HepG2 (cell line): ENCODE data around the gene SBK3. TPM values are rescaled to one million over a fixed set of nuclear protein-coding genes. Genes with fewer than 3 reads are reported as not detected.

Experiments
- CCAR2 ChIP-seq: fragments of 200-400 bp; formaldehyde crosslinking; optimal IDR thresholded peaks from 2 replicates; pipeline ENCODE3; 2018; ENCODE audit warnings: low read depth, mild to moderate bottlenecking, low read length, moderate library complexity
- CENPT ChIP-seq: sonication (generic); formaldehyde crosslinking; IDR thresholded peaks from 2 replicates; pipeline ENCODE4 v1.8.0; 2022; ENCODE audit warnings: low read depth, mild to moderate bottlenecking, moderate library complexity, missing genetic modification reagents
- GABPA ChIP-seq, 2 experiments: IDR thresholded peaks; 2 replicates each; pipeline ENCODE4 v1.6.1; 2011 to 2016; ENCODE audit warnings: low read depth in 2 of 2, low read length in 1 of 2, missing biosample characterization in 1 of 2, missing genetic modification characterization in 1 of 2
- GATA4 ChIP-seq: sonication (generic); IDR thresholded peaks from 2 replicates; pipeline ENCODE4 v1.6.1; 2016; ENCODE audit warnings: antibody characterized with exemption, low read depth, borderline replicate concordance
- HNRNPLL ChIP-seq: fragments of 200-400 bp; formaldehyde crosslinking; IDR thresholded peaks from 2 replicates; pipeline ENCODE4 v1.6.1; 2017; ENCODE audit warnings: mild to moderate bottlenecking, low read depth, low read length; ENCODE audit not compliant: poor library complexity, severe bottlenecking
- KDM6A ChIP-seq: IDR thresholded peaks from 2 replicates; pipeline ENCODE4 v1.6.1; 2016; ENCODE audit warnings: low read depth
- MAF1 ChIP-seq: sonication (generic); formaldehyde crosslinking; IDR thresholded peaks from 2 replicates; pipeline ENCODE4 v1.5.0; 2020; ENCODE audit warnings: missing genetic modification reagents, borderline replicate concordance
- POLR2A ChIP-seq, 2 experiments: IDR thresholded peaks; 2 replicates each; pipeline ENCODE4 v1.6.1; 2011; ENCODE audit warnings: low read depth in 2 of 2, low read length in 2 of 2, mild to moderate bottlenecking in 1 of 2, moderate library complexity in 1 of 2; ENCODE audit not compliant: insufficient read depth in 1 of 2
- SATB2 ChIP-seq: sonication (generic); formaldehyde crosslinking; IDR thresholded peaks from 2 replicates; pipeline ENCODE4 v1.5.0; 2020; ENCODE audit warnings: missing genetic modification reagents
- SUZ12 ChIP-seq: fragments of 150-350 bp; IDR thresholded peaks from 2 replicates; pipeline ENCODE4 v1.6.1; 2014; ENCODE audit warnings: low read depth, low read length
- TBX3 ChIP-seq: fragments of 450-650 bp; IDR thresholded peaks from 2 replicates; pipeline ENCODE4 v1.6.1; 2017; ENCODE audit warnings: antibody characterized with exemption, mild to moderate bottlenecking, inconsistent platforms, borderline replicate concordance
- YEATS4 ChIP-seq: sonication (generic); formaldehyde crosslinking; IDR thresholded peaks from 2 replicates; pipeline ENCODE4 v1.4.0; 2020; ENCODE audit warnings: missing genetic modification reagents, borderline replicate concordance
- ZC3H13 ChIP-seq: sonication (generic); formaldehyde crosslinking; IDR thresholded peaks from 2 replicates; pipeline ENCODE4 v1.8.1; 2023; ENCODE audit warnings: mild to moderate bottlenecking, missing genetic modification reagents, moderate library complexity
- ZFYVE20 ChIP-seq: sonication (generic); formaldehyde crosslinking; IDR thresholded peaks from 2 replicates; pipeline ENCODE4 v1.8.0; 2023; ENCODE audit warnings: low read depth, mild to moderate bottlenecking, moderate library complexity, missing genetic modification reagents, borderline replicate concordance
- ZNF562 ChIP-seq: sonication (generic); formaldehyde crosslinking; IDR thresholded peaks from 2 replicates; pipeline ENCODE4 v1.8.0; 2022; ENCODE audit warnings: missing genetic modification reagents, borderline replicate concordance
- ZNF614 ChIP-seq: IDR thresholded peaks from 2 replicates; pipeline ENCODE4 v1.6.1; 2018; ENCODE audit warnings: missing biosample characterization, missing genetic modification reagents, inconsistent platforms, borderline replicate concordance
- ZNF619 ChIP-seq: sonication (generic); formaldehyde crosslinking; IDR thresholded peaks from 2 replicates; pipeline ENCODE4 v1.4.0; 2020; ENCODE audit warnings: mild to moderate bottlenecking, missing genetic modification reagents
- ZNF629 ChIP-seq: sonication (generic); formaldehyde crosslinking; conservative IDR thresholded peaks from 2 replicates; pipeline ENCODE4 v1.5.0; 2020; ENCODE audit warnings: missing genetic modification reagents
- ZNF678 ChIP-seq: sonication (generic); formaldehyde crosslinking; IDR thresholded peaks from 2 replicates; pipeline ENCODE4 v1.4.0; 2020; ENCODE audit warnings: mild to moderate bottlenecking, missing genetic modification reagents
- ZNF780A ChIP-seq: sonication (generic); formaldehyde crosslinking; IDR thresholded peaks from 2 replicates; pipeline ENCODE4 v1.8.0; 2022; ENCODE audit warnings: mild to moderate bottlenecking, missing genetic modification reagents, moderate library complexity
- polyA plus RNA-seq, 8 experiments: library from polyadenylated mRNA; depleted of rRNA in 3 of 8; stranded (reverse) in 7 of 8; unstranded in 1 of 8; fragments of >200 nt; fragmentation: Illumina TruSeq in 4 of 8; extraction: Trizol in 4 of 8; gene quantifications; 2 replicates each; pipeline versions ENCODE4 v1.2.1 to v1.2.3, GENCODE V29; 2011 to 2016; ENCODE audit warnings: low read depth in 4 of 8, missing spikeins in 1 of 8, mixed read lengths in 1 of 8; ENCODE audit not compliant: insufficient read depth in 1 of 8
- total RNA-seq, 5 experiments: library from RNA; depleted of rRNA; stranded (reverse); fragments of >200 nt; fragmentation: Illumina TruSeq; extraction: Trizol; gene quantifications; 2 replicates each; pipeline ENCODE4 v1.2.3, GENCODE V29; 2016; ENCODE audit warnings: low read depth in 1 of 5
- TF ChIP-seq, protein P1 (sequence below): sonication (generic); formaldehyde crosslinking; IDR thresholded peaks from 2 replicates; pipeline ENCODE4 v1.4.0; 2020; ENCODE audit warnings: missing genetic modification reagents
- TF ChIP-seq, protein P2 (sequence below): sonication (generic); formaldehyde crosslinking; IDR thresholded peaks from 2 replicates; pipeline ENCODE4 v1.5.1; 2020; ENCODE audit warnings: missing genetic modification reagents, mild to moderate bottlenecking, borderline replicate concordance
- TF ChIP-seq, protein P3 (sequence below): IDR thresholded peaks from 2 replicates; pipeline ENCODE4 v1.6.1; 2018; ENCODE audit warnings: missing genetic modification reagents
- TF ChIP-seq, protein P4 (sequence below): IDR thresholded peaks from 2 replicates; pipeline ENCODE4 v1.6.1; 2018; ENCODE audit warnings: missing genetic modification reagents, mild to moderate bottlenecking, missing compliant biosample characterization

SBK3 gene
- total and polyA plus RNA-seq, 2 of the 13 experiments (the other 11 are each of a cell fraction or from before 2014, with no cell fraction given) = 0.66 to 0.77 TPM

DNA sequence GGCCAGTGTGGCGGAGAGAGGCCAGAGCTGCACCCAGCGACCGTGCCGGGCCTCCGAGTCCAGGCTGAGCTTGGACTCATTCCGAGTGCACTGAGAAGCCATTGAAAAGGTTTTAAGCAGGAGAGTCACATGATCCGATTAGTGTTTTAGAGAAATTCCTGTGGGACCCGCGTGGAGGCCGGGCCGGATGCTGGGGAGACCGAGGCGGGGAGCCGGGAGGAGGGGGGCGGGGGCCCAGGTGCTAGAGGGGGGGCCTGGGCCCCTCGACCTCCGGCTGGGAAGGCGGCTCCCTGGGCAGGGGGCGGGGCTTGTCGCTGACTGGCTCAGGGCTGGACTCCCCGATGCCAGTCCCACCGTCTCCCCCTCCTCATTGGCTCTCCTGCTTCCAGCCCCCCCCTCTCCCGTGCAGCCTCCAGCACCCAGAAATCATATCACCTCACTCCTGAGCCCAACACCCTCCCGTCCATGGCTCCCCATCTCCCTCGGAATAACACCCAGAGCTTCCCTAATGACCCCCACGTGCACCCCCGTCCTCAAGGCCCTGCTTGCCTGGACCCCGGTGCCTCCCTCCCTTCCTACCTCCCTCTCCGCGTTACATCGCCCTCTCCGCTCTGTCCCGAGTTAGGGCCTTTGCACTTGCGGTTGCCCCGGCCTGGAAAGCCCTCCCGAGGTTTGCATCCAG, 40.5 kb upstream of the SBK3 start (continued):
- TF ChIP-seq, protein P1, sequence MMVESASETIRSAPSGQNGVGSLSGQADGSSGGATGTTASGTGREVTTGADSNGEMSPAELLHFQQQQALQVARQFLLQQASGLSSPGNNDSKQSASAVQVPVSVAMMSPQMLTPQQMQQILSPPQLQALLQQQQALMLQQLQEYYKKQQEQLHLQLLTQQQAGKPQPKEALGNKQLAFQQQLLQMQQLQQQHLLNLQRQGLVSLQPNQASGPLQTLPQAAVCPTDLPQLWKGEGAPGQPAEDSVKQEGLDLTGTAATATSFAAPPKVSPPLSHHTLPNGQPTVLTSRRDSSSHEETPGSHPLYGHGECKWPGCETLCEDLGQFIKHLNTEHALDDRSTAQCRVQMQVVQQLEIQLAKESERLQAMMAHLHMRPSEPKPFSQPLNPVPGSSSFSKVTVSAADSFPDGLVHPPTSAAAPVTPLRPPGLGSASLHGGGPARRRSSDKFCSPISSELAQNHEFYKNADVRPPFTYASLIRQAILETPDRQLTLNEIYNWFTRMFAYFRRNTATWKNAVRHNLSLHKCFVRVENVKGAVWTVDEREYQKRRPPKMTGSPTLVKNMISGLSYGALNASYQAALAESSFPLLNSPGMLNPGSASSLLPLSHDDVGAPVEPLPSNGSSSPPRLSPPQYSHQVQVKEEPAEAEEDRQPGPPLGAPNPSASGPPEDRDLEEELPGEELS = 0 out of 2 replicates have a peak, but pooled peaks have one; percentile 12
- no peak for TF ChIP-seq KDM6A (CRISPR knock-in tag)
- no peak for TF ChIP-seq ZFYVE20 (CRISPR knock-in tag)
- TF ChIP-seq GATA4 = no peak
- no peak for TF ChIP-seq TBX3
- TF ChIP-seq ZNF619 = no peak
- TF ChIP-seq HNRNPLL = peak; percentile 33
- no peak for TF ChIP-seq MAF1 (CRISPR knock-in tag)
- TF ChIP-seq ZNF780A (CRISPR knock-in tag) = no peak
- TF ChIP-seq, protein P2, sequence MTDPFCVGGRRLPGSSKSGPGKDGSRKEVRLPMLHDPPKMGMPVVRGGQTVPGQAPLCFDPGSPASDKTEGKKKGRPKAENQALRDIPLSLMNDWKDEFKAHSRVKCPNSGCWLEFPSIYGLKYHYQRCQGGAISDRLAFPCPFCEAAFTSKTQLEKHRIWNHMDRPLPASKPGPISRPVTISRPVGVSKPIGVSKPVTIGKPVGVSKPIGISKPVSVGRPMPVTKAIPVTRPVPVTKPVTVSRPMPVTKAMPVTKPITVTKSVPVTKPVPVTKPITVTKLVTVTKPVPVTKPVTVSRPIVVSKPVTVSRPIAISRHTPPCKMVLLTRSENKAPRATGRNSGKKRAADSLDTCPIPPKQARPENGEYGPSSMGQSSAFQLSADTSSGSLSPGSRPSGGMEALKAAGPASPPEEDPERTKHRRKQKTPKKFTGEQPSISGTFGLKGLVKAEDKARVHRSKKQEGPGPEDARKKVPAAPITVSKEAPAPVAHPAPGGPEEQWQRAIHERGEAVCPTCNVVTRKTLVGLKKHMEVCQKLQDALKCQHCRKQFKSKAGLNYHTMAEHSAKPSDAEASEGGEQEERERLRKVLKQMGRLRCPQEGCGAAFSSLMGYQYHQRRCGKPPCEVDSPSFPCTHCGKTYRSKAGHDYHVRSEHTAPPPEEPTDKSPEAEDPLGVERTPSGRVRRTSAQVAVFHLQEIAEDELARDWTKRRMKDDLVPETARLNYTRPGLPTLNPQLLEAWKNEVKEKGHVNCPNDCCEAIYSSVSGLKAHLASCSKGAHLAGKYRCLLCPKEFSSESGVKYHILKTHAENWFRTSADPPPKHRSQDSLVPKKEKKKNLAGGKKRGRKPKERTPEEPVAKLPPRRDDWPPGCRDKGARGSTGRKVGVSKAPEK (CRISPR knock-in tag) = no peak
- no peak for TF ChIP-seq ZNF678 (CRISPR knock-in tag)
- TF ChIP-seq CENPT (CRISPR knock-in tag) = no peak
- no peak for TF ChIP-seq ZNF614 (CRISPR knock-in tag)
- TF ChIP-seq ZC3H13 (CRISPR knock-in tag) = no peak
- no peak for TF ChIP-seq ZNF629 (CRISPR knock-in tag)
- TF ChIP-seq, protein P3, sequence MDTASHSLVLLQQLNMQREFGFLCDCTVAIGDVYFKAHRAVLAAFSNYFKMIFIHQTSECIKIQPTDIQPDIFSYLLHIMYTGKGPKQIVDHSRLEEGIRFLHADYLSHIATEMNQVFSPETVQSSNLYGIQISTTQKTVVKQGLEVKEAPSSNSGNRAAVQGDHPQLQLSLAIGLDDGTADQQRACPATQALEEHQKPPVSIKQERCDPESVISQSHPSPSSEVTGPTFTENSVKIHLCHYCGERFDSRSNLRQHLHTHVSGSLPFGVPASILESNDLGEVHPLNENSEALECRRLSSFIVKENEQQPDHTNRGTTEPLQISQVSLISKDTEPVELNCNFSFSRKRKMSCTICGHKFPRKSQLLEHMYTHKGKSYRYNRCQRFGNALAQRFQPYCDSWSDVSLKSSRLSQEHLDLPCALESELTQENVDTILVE (CRISPR knock-in tag) = no peak
- TF ChIP-seq CCAR2 = no peak
- no peak for TF ChIP-seq SATB2 (CRISPR knock-in tag)
- TF ChIP-seq POLR2A (IDR thresholded peaks at IDR 0.05; ENCODE audit: insufficient read depth in 1 of 2, low read depth in 2 of 2, low read length in 2 of 2) = peak; percentile 29 to 42; a peak in 2 of 4 replicates
- no peak for TF ChIP-seq ZNF562
- no peak for TF ChIP-seq YEATS4 (CRISPR knock-in tag)
- TF ChIP-seq SUZ12 = no peak
- TF ChIP-seq, protein P4, sequence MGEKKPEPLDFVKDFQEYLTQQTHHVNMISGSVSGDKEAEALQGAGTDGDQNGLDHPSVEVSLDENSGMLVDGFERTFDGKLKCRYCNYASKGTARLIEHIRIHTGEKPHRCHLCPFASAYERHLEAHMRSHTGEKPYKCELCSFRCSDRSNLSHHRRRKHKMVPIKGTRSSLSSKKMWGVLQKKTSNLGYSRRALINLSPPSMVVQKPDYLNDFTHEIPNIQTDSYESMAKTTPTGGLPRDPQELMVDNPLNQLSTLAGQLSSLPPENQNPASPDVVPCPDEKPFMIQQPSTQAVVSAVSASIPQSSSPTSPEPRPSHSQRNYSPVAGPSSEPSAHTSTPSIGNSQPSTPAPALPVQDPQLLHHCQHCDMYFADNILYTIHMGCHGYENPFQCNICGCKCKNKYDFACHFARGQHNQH (CRISPR knock-in tag) = no peak; the same call in 1 of the 2 replicates
- TF ChIP-seq GABPA (IDR thresholded peaks at IDR 0.05; ENCODE audit: low read depth, low read length) = peak; percentile 53
- peak; percentile 69 for TF ChIP-seq GABPA (CRISPR knock-in tag; IDR thresholded peaks at IDR 0.05; ENCODE audit: low read depth)
